Lower leg skin (tissue), 4 donors: ENCODE data around the gene DDX1. TPM values are rescaled to one million over a fixed set of nuclear protein-coding genes. Genes with fewer than 3 reads are reported as not detected.

Experiments used
- DNase-seq, 2 donors: peaks; one replicate each; pipeline ENCODE4 v3.0.0-alpha.2; 2019; ENCODE audit warnings: low spot score in 2 of 2
- H3K4me3 ChIP-seq: fragments of 200-600 bp; sonication (generic); 2 replicates; pipeline ENCODE4 v1.5.1; 2017; ENCODE audit warnings: mild to moderate bottlenecking, low read depth; ENCODE audit not compliant: poor library complexity, severe bottlenecking
- CTCF ChIP-seq, 3 donors: fragments of 450-650 bp; IDR thresholded peaks; one replicate each; pipeline ENCODE4 v1.5.1; 2016; ENCODE audit warnings: antibody characterized with exemption in 3 of 3, mild to moderate bottlenecking in 3 of 3, moderate library complexity in 2 of 3
- POLR2A ChIP-seq, 2 donors: fragments of 450-650 bp; IDR thresholded peaks; one replicate each; pipeline ENCODE4 v1.6.1; 2016 to 2017; ENCODE audit warnings: antibody characterized with exemption in 2 of 2, mild to moderate bottlenecking in 1 of 2, moderate library complexity in 1 of 2
- WGBS, 2 donors: methylation state at CpG; one replicate each; pipeline ENCODE4 v1.1.5; 2018; 5-methylcytosine and 5-hydroxymethylcytosine counted together
- intact Hi-C: fragments of 100-400 bp; cut with DNase I; formaldehyde crosslinking; loops from one replicate; pipeline ENCODE4 v1.15.0; 2023; ENCODE audit warnings: low total_unique reads
- total RNA-seq, 4 donors: library from RNA; depleted of rRNA; stranded (reverse); fragments of >200 nt; gene quantifications; one replicate each; pipeline ENCODE4 v1.1.0, GENCODE V29; 2016

The DDX1 gene
- total RNA-seq, 4 donors from 2014 or later, result 38.8 to 55.5 (median 44.4) TPM

- no peak overlapping the region for H3K4me3 ChIP-seq
- 29 to 32% methylated on average over 1 of the region's 1 CpG for WGBS, 2 donors
- TF ChIP-seq POLR2A (IDR thresholded peaks at IDR 0.05), result no peak
- TF ChIP-seq CTCF (IDR thresholded peaks at IDR 0.05), result no peak
- intact Hi-C loops, result loop anchor here (10.0 kb wide), 2 partner anchors 300 to 1130 kb away; no protein-coding TSS in a partner anchor
- DNase-seq, result no peak
Measured at GRCh38 chr2:15634846-15635490, 43.3 kb downstream of the DDX1 start.

- no peak overlapping the region for H3K4me3 ChIP-seq
- 13% methylated on average over 6 of the region's 6 CpGs for WGBS, 2 donors
- TF ChIP-seq CTCF (IDR thresholded peaks at IDR 0.05), result peak in 1 of 3 donors; percentile 53
- TF ChIP-seq POLR2A (IDR thresholded peaks at IDR 0.05), result no peak
- peak; percentile 50 to 93 for DNase-seq
- intact Hi-C loops, result loop anchor here (10.0 kb wide), 2 partner anchors 298 to 1128 kb away; no protein-coding TSS in a partner anchor
Measured at GRCh38 chr2:15636972-15637785, 45.5 kb downstream of the DDX1 start.

DNA sequence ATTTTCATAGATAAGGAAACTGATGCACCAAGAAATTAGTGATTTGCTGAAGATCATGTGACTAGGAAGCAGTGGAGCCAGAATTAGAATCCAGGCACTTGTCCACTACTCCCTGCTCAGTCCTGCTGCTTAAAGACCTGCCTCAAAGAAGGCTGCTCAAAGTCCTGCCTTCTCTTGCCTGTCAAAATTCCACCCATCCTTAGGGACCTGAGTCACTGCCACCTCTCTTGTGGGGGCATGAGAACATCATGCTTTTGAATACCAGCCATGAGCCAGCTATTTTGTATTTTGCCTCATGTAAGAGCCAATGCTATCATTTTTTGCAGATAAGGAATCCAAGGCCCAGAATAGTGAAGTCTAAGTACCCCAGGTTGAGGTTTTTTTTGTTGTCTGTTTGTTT, 47.1 kb downstream of the DDX1 start:
- intact Hi-C loops, result loop anchor here (10.0 kb wide), 2 partner anchors 296 to 1126 kb away; no protein-coding TSS in a partner anchor
- no peak for DNase-seq
- no peak for TF ChIP-seq CTCF (IDR thresholded peaks at IDR 0.05)
- H3K4me3 ChIP-seq, result no peak overlapping the region

- no peak for DNase-seq
- TF ChIP-seq POLR2A (IDR thresholded peaks at IDR 0.05) (no peak), CTCF (IDR thresholded peaks at IDR 0.05) (no peak)
- 87% methylated on average over 12 of the region's 12 CpGs for WGBS, 2 donors
- H3K4me3 ChIP-seq, result no peak overlapping the region
- intact Hi-C loops, result loop anchor here (10.0 kb wide), 3 partner anchors 295 to 1125 kb away; no protein-coding TSS in a partner anchor
Measured at GRCh38 chr2:15639323-15640251, 47.9 kb downstream of the DDX1 start.

DNA sequence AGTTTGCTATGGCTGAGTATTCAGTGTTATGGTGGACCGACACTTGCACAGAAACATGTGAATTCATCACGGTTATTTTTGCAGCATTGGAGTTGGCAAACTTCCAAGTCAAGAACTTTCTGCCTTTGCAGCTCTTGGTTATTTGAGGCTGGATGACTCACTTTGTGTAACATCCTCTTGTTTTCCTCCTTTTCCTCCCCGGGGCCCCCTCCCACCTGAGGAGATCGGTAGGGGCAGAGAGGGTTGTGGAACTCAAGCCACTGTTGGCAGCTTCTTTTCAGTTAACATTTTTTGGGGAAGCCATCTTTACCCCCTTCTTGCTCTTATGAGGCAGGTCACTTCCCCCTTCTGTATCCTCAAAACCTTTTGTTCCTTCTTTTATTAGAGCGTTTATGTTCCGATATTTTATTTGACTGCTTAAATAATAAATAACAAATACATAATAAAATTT, 48.6 kb downstream of the DDX1 start:
- DNase-seq, result peak in 1 of 2 donors; percentile 76
- H3K4me3 ChIP-seq, result no peak overlapping the region
- WGBS, 2 donors, result 47 to 50% methylated on average over 6 of the region's 6 CpGs
- intact Hi-C loops, result loop anchor here (10.0 kb wide), 1 partner anchor 975 kb away; no protein-coding TSS in a partner anchor
- TF ChIP-seq POLR2A (IDR thresholded peaks at IDR 0.05), result no peak
- no peak for TF ChIP-seq CTCF (IDR thresholded peaks at IDR 0.05)
